Progenitor cell of endocrine pancreas (in vitro differentiated cells): Measurements from ENCODE around the gene ACMSD. TPM values are rescaled to one million over a fixed set of nuclear protein-coding genes. Genes with fewer than 3 reads are reported as not detected.

Experiments used
- DNase-seq: peaks from one replicate; pipeline ENCODE4 v3.0.0; 2021; ENCODE audit warnings: low spot score; ENCODE audit not compliant: unreplicated experiment
- H3K27ac Mint-ChIP-seq: 2 replicates; pipeline ENCODE4 v1.8.0; 2021; ENCODE audit warnings: mild to moderate bottlenecking, moderate library complexity, mixed read lengths
- H3K27me3 Mint-ChIP-seq: 2 replicates; pipeline ENCODE4 v1.8.0; 2021; ENCODE audit warnings: mixed read lengths
- H3K36me3 Mint-ChIP-seq: 2 replicates; pipeline ENCODE4 v1.8.0; 2022; ENCODE audit warnings: mixed read lengths; ENCODE audit not compliant: insufficient read depth
- H3K4me1 Mint-ChIP-seq: 2 replicates; pipeline ENCODE4 v1.8.0; 2021; ENCODE audit warnings: low read depth, mixed read lengths
- H3K4me3 Mint-ChIP-seq: 2 replicates; pipeline ENCODE4 v1.8.0; 2021; ENCODE audit warnings: low read depth, mild to moderate bottlenecking, moderate library complexity, mixed read lengths
- H3K9me3 Mint-ChIP-seq: 2 replicates; pipeline ENCODE4 v1.8.0; 2021; ENCODE audit warnings: low read depth, mixed read lengths
- CTCF ChIP-seq: fragments of 200-600 bp; sonication (generic); IDR thresholded peaks from one replicate; pipeline ENCODE4 v1.5.0; 2021; ENCODE audit warnings: antibody characterized with exemption, mild to moderate bottlenecking; ENCODE audit not compliant: unreplicated experiment
- microRNA-seq: library from miRNA; unstranded; fragments of <30 nt; microRNA quantifications from one replicate; pipeline ENCODE4 v1.1.0, GENCODE V29; 2020; ENCODE audit warnings: borderline number of aligned reads; ENCODE audit not compliant: unreplicated experiment
- total RNA-seq: library from RNA; stranded (reverse); gene quantifications from 2 replicates; pipeline ENCODE4 v1.2.1, GENCODE V29; 2021

Gene ACMSD
- total RNA-seq, 1 donor from 2014 or later, result not detected

DNA sequence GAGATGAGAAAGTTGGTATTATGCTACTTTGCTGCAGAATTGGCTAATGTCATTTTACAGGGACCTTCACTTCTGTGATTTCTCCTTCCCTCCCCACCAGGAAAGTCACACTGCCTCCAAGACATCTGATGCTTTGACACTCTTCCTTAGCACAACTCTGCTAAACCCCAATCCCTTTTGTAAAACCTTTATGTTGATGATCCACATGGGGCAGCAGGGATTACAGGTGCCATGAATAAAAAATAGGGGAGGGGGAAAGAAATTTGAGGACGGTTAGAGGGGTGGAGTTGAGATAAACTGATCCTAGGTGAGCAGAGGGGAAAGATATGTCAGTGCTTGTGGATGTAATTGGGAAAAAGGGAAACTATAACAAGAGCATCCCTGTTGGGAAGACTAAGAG, 106.6 kb downstream of the ACMSD start:
- Mint-ChIP-seq H3K36me3 (peaks cover 14% of the 10 kb centered on the region), H3K4me1 (no peaks in the 10 kb centered on the region), H3K4me3 (no peak overlapping the region), H3K27ac (no peak overlapping the region), H3K27me3 (no peaks in the 10 kb centered on the region), H3K9me3 (no peaks in the 10 kb centered on the region)
- TF ChIP-seq CTCF, result no peak
- DNase-seq, result no peak

GRCh38 chr2:134946073-134946472, 107.7 kb downstream of the ACMSD start:
- Mint-ChIP-seq H3K9me3 (no peaks in the 10 kb centered on the region), H3K36me3 (peaks cover 17% of the 10 kb centered on the region), H3K4me3 (no peak overlapping the region), H3K27ac (no peak overlapping the region), H3K4me1 (no peaks in the 10 kb centered on the region), H3K27me3 (no peaks in the 10 kb centered on the region)
- TF ChIP-seq CTCF, result no peak
- DNase-seq, result no peak

GRCh38 chr2:134949981-134950708, 111.7 kb downstream of the ACMSD start:
- Mint-ChIP-seq H3K4me1 (peaks cover 1% of the 10 kb centered on the region), H3K27me3 (no peaks in the 10 kb centered on the region), H3K4me3 (no peak overlapping the region), H3K27ac (no peak overlapping the region), H3K9me3 (no peaks in the 10 kb centered on the region), H3K36me3 (peaks cover 27% of the 10 kb centered on the region)
- DNase-seq, result no peak
- TF ChIP-seq CTCF, result no peak

DNA sequence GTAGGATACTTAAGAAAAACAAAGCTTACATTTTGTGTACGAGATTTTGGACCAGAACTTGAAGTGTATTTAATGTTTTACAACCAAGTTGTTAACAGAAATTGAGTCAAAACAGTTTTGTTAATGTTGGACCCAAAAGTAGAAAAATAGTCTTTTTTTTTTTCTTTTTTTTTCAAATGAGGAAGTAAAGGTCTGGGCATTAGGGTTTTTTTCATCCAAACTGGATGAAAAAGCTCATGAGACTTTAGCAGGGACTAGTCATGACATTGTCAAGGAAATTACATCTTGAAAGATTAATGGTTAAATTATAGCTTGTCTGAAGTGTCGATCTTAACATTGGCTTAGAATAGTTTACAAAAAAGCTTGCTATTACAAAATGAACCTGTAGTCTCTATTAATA, 112.5 kb downstream of the ACMSD start:
- DNase-seq, result no peak
- no peak for TF ChIP-seq CTCF
- H3K36me3 Mint-ChIP-seq, result peaks cover 27% of the 10 kb centered on the region
- no peak overlapping the region for H3K27ac Mint-ChIP-seq
- peaks cover 1% of the 10 kb centered on the region for H3K4me1 Mint-ChIP-seq
- H3K9me3 Mint-ChIP-seq, result no peaks in the 10 kb centered on the region
- no peak overlapping the region for H3K4me3 Mint-ChIP-seq
- H3K27me3 Mint-ChIP-seq, result no peaks in the 10 kb centered on the region

Small RNA genes within 50 kb of the gene (microRNA-seq; reads per million reads assigned to microRNA genes)
- gene MIR5590, result not detected

Other genes starting within 250 kb of the ACMSD start
- gene TMEM163, start 119.6 kb upstream of the ACMSD start, total RNA-seq, result 3.7 and 3.8 TPM in 2 replicates
- 74.8 and 76.0 TPM in 2 replicates for gene CCNT2, start 80.2 kb downstream of the ACMSD start, total RNA-seq
- gene MAP3K19, start 208.8 kb downstream of the ACMSD start, total RNA-seq, result not detected in 2 replicates
- 33.7 and 34.7 TPM in 2 replicates for gene RAB3GAP1, start 213.7 kb downstream of the ACMSD start, total RNA-seq